ENCODE measurements around the gene ATF7.

ATF7 gene

GRCh38 chr12:53532021-53532420, 94.2 kb downstream of the ATF7 start:
- DNase-seq (ENCODE audit: low read depth in 2 of 3, low spot score in 2 of 3), result no peak

- no peak for DNase-seq (ENCODE audit: low read depth in 2 of 3, low spot score in 2 of 3)
Measured at GRCh38 chr12:53530920-53531319, 95.3 kb downstream of the ATF7 start.

DNA sequence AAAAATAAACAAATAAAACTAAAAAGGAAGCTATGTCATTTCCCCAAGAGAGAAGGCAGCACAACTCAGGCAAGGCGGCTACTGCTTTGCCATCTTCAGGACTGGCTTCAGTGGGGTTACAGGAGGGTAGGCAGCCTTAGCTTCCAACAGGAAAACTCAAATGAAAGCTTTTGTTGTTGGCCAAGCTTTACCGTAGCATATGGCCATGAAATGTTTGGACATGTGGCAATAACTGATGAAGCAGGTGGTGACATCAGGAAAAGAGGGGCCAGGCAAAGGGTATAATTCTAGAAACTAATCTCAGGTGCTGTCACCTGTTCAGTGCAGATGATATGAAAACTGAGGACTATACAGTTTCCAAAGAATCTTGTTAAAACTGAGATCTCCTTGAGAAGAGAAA, 96.1 kb downstream of the ATF7 start:
- no peak for DNase-seq (ENCODE audit: low read depth in 2 of 3, low spot score in 2 of 3)

- no peak for DNase-seq (ENCODE audit: low read depth in 2 of 3, low spot score in 2 of 3)
Measured at GRCh38 chr12:53524476-53524875, 101.7 kb downstream of the ATF7 start.

DNA sequence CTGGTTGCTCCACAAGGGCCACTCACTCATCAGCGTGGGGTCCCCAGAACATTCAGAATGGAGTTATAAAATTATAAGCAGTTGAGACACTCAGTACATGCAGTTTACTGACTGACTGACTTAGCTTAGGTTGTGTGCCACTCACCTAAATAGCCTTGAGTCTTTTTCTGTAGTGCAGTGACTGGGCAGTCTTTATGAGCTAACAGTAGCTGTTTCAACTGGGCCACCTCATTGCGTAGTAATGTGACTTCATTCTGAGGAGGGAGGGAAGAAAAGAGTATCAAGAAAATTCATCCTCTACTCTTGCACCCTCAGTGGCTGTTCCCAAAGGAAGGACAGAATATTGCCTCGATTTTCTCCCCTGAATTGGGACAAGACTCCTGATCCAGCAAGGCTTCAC, 103.1 kb downstream of the ATF7 start:
- DNase-seq (ENCODE audit: low read depth in 2 of 3, low spot score in 2 of 3), result no peak

DNA sequence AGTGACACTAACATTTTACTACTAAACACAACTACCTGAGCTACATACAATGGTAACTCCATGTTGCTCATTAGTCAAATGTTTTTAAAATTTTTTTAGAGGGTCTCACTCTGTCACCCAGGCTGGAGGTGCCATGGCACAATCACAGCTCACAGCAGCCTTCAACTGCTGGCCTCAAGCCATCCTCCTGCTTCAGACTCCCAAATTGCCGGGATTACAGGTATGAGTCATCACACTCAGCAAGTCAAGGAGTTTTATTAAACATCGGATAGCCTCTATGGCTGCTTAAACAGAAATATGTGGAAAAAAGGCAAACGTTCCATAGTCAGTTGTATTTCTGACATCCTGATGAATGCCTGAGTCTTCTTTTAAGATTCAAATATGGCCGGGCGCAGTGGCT, 107.8 kb downstream of the ATF7 start:
- DNase-seq (ENCODE audit: low read depth in 2 of 3, low spot score in 2 of 3), result no peak

GRCh38 chr12:53516758-53517455, 109.3 kb downstream of the ATF7 start:
- no peak for DNase-seq (ENCODE audit: low read depth in 2 of 3, low spot score in 2 of 3)

GRCh38 chr12:53515291-53515680, 110.9 kb downstream of the ATF7 start:
- no peak for DNase-seq (ENCODE audit: low read depth in 2 of 3, low spot score in 2 of 3)

DNA sequence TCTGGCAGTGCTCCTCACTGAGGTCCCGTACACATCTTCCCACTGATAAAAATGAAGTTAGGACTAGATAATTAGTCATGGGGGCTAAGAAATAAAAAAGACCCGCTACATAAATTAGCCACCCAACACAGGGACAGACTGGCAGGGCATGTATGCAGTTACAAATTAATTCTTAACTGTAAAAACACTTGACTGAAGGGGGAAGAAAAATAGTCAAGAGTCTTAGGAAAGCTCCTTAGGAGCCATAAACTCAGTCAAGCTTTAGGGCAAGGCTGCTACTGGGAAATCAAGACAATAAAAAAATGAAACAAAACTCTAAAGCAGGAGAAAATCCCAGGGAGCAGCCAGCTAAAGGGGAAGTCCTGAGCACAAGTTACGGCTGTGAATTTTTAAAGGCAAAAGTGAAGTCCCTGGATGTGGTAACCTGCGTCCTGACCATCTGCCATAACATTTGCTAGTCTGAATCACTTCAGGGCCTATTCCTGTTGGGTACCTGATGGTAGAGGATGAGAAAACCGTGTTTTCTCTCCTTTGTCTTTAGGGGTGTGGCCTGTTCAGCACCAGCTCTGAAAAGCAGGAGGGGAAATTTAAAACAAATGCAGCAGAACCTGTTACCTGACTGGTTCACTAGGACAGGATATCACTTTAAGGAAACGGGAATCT, 111.4 kb downstream of the ATF7 start:
- DNase-seq (ENCODE audit: low read depth in 2 of 3, low spot score in 2 of 3), result no peak

GRCh38 chr12:53513712-53514410, 112.3 kb downstream of the ATF7 start:
- DNase-seq (ENCODE audit: low read depth in 2 of 3, low spot score in 2 of 3), result no peak

- DNase-seq (ENCODE audit: low read depth in 2 of 3, low spot score in 2 of 3), result no peak
Measured at GRCh38 chr12:53510181-53510812, 115.9 kb downstream of the ATF7 start.

- peak; percentile 61 to 85 (median 74) for DNase-seq (ENCODE audit: low read depth in 2 of 3, low spot score in 2 of 3)
Measured at GRCh38 chr12:53508534-53509170, 117.5 kb downstream of the ATF7 start.

- no peak for DNase-seq (ENCODE audit: low read depth in 2 of 3, low spot score in 2 of 3)
Measured at GRCh38 chr12:53507603-53507885, 118.6 kb downstream of the ATF7 start.

DNA sequence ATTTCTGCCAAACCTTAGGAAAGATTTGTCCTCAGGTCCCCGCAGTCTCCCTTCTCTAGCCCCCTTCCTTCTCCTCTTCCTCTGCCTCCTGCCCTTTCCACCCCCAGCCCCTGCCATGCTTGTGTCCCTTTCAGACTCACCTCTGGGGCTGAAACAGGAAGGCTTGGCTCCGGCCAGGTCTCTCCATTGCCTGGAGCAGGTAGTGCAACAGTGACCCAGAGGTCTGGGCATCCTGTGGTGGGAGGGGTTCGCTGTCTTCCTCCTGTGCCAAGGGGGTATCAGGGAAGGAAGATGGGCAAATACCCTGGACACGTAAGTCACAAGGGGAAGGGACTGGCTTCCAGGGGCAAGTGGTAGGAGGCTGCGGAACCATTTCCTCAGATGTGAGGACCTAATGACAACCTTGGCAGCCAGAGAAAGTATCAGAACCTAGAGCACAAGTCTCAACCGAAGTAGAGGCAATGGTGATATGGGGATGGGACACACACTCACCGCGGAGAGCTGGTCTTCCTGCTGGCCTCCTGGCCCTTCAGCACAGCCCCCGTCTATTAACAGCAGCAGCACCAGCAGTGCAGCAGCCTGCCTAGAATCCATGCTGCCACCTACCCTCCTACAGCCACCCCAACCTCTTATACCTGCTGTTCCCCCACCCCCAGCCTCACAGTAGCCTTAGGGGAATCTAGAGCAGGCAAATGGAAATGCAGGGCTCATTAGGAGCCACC, 119.1 kb downstream of the ATF7 start, which contains the start of gene NPFF:
NPFF (minus strand) TSS at position 604 of the 722 bp plus-strand sequence; CDS start at position 594, 10 bp downstream.
- DNase-seq (ENCODE audit: low read depth in 2 of 3, low spot score in 2 of 3), result no peak

DNA sequence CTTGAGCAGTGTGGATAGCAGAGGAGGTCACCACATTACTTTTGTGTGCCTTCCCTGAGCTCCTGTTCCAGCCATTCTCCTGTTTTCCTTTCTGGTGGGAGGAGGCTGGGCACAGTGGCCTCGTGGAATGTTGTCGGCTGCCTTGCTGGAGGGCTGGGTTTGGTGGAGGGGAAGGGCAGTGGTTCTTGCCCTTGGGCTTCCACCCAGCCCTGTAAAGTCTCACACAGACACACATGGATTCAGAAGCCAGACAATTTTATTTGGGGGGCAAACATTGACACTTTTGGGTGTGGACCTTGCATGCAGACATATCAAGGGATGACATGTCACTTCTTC, 119.8 kb downstream of the ATF7 start:
- no peak for DNase-seq (ENCODE audit: low read depth in 2 of 3, low spot score in 2 of 3)

GRCh38 chr12:53505555-53506449, 120.4 kb downstream of the ATF7 start:
- DNase-seq (ENCODE audit: low read depth in 2 of 3, low spot score in 2 of 3), result no peak

- DNase-seq (ENCODE audit: low read depth in 2 of 3, low spot score in 2 of 3), result no peak
Measured at GRCh38 chr12:53505086-53505485, 121.1 kb downstream of the ATF7 start.

DNA sequence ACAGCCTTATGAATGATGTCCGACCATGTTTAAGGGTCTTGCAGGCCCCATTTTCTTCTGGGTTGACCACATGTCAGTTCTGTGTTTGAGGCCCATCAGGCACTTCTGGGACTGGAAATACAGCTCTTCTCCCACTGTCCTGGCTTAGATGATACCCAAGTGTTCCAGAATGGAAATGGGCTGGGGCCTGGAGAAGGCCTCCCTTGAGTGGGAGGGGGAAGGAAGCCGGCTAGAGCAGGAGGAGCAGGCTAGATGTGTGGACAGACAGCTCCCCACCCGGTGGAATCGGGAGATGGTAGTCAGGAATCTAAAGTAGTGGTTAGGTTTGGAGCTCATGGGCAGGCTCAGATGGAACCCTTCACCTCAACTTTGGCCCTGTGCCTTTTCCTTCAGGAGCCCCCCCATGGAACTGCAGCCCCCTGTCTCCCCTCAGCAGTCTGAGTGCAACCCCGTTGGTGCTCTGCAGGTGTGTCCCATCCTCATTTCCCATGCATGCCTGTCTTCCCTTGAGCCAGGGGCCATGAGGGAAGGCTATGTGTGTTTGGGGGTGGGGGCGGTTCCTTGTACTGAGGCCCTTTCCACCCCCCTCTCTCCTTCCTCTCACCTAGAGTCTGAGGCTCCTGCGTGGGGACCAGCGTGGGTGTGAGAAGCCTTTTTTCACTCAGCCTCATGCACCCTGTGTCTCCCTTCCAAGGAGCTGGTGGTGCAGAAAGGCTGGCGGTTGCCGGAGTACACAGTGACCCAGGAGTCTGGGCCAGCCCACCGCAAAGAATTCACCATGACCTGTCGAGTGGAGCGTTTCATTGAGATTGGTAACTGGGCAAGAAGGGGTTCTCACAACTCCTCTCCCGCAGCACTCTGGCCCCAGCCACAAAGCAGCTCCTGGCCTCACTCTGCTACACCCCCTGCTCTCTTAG, 121.9 kb downstream of the ATF7 start:
- DNase-seq (ENCODE audit: low read depth in 2 of 3, low spot score in 2 of 3), result no peak

Measured in activated CD8-positive, alpha-beta memory T cell treated with anti-CD3 and anti-CD28 coated beads for 48 hours (primary cell).